GM12878 (cell line): Measurements from ENCODE around the gene NKD1. TPM values are rescaled to one million over a fixed set of nuclear protein-coding genes. Genes with fewer than 3 reads are reported as not detected.

Experiments used
- ATAC-seq: fragments of 200-7000 bp; cut with Tn5 transposase; 3 replicates; pipeline ENCODE4 v1.9.1; 2020; ENCODE audit warnings: mild to moderate bottlenecking, moderate library complexity
- BruUV-seq: library from RNA; stranded (reverse); fragments of 400-500 nt; replicated peaks from 2 replicates; lab custom pipeline; 2021; lab: Mats Ljungman, UMichigan
- CTCF ChIA-PET: fragments of 300-600 bp; sonication (Branson Sonifier 250); formaldehyde crosslinking; extraction: SDS; loops from one replicate; lab custom pipeline; 2021; ENCODE audit warnings: inconsistent platforms; lab: Yijun Ruan, JAX
- POLR2A ChIA-PET: fragments of 350-600 bp; formaldehyde crosslinking; extraction: SDS; loops from one replicate; lab custom pipeline; 2021; ENCODE audit warnings: inconsistent platforms; lab: Charles Lee
- RAD21 ChIA-PET: fragments of 300-600 bp; sonication (Branson Sonifier 250); formaldehyde crosslinking; loops from one replicate; lab custom pipeline; 2023; ENCODE audit warnings: antibody characterized with exemption; ENCODE audit not compliant: unreplicated experiment; lab: Charles Lee
- SMC1A ChIA-PET: fragments of 300-600 bp; sonication (Branson Sonifier 250); formaldehyde crosslinking; loops from one replicate; lab custom pipeline; 2023; ENCODE audit not compliant: unreplicated experiment, uncharacterized antibody; lab: Charles Lee
- DNase-seq: peaks from one replicate; pipeline ENCODE4 v3.0.0-alpha.2; 2011; ENCODE audit warnings: low read depth, low spot score
- FAIRE-seq: peaks from 3 replicates; lab custom pipeline; 2011; peaks lifted over from hg19 to GRCh38; lab: Jason Lieb, UNC
- H2AFZ ChIP-seq: 2 replicates; pipeline ENCODE4 v1.6.0; 2011; ENCODE audit warnings: low read depth, low read length, control low read depth; ENCODE audit not compliant: control insufficient read depth
- H3K27ac ChIP-seq: 2 replicates; pipeline ENCODE4 v1.5.1; 2011; ENCODE audit warnings: control low read depth; ENCODE audit not compliant: control insufficient read depth, insufficient read depth
- H3K27me3 ChIP-seq, 2 experiments: replicated peaks in 1 of 2; 2 replicates each; pipeline versions ENCODE4 v1.6.0 to v1.6.1; 2011; ENCODE audit warnings: low read length in 1 of 2; ENCODE audit not compliant: control insufficient read depth in 2 of 2, insufficient read depth in 2 of 2
- H3K36me3 ChIP-seq, 2 experiments: 2 replicates each; pipeline ENCODE4 v1.5.1; 2011; ENCODE audit warnings: low read length in 1 of 2; ENCODE audit not compliant: control insufficient read depth in 2 of 2, insufficient read depth in 2 of 2
- H3K4me1 ChIP-seq: 2 replicates; pipeline ENCODE4 v1.6.1; 2011; ENCODE audit warnings: mild to moderate bottlenecking, low read length, moderate library complexity, mixed read lengths; ENCODE audit not compliant: control insufficient read depth, insufficient read depth
- H3K4me2 ChIP-seq: 2 replicates; pipeline ENCODE4 v1.6.0; 2011; ENCODE audit warnings: control low read depth; ENCODE audit not compliant: control insufficient read depth, insufficient read depth
- H3K4me3 ChIP-seq: fragments of 200-600 bp; sonication (generic); 2 replicates; pipeline ENCODE4 v1.5.1; 2016
- H3K79me2 ChIP-seq: 2 replicates; pipeline ENCODE4 v1.6.0; 2011; ENCODE audit warnings: low read length; ENCODE audit not compliant: control insufficient read depth, insufficient read depth
- H3K9ac ChIP-seq: 2 replicates; pipeline ENCODE4 v1.8.0; 2011; ENCODE audit warnings: low read length, control low read depth, mixed read lengths; ENCODE audit not compliant: control insufficient read depth, insufficient read depth
- H3K9me3 ChIP-seq: replicated peaks from 3 replicates; pipeline ENCODE4 v1.5.1; 2011; ENCODE audit warnings: mild to moderate bottlenecking, low read length; ENCODE audit not compliant: control insufficient read depth, insufficient read depth
- H4K20me1 ChIP-seq: 2 replicates; pipeline ENCODE4 v1.6.0; 2011; ENCODE audit not compliant: control insufficient read depth, insufficient read depth
- CHD1 ChIP-seq: IDR thresholded peaks from 2 replicates; pipeline ENCODE4 v1.6.1; 2012; ENCODE audit warnings: low read depth, low read length, improper control_type of control experiment
- CTCF ChIP-seq, 3 experiments: IDR thresholded peaks in 2 of 3; conservative IDR thresholded peaks in 1 of 3; 2 replicates each; pipeline ENCODE4 v1.5.1; 2011; ENCODE audit warnings: low read depth in 3 of 3, low read length in 3 of 3, mild to moderate bottlenecking in 3 of 3, control low read depth in 2 of 3, moderate library complexity in 2 of 3, inconsistent platforms in 1 of 3, mixed read lengths in 1 of 3; ENCODE audit not compliant: control insufficient read depth in 2 of 3, insufficient read depth in 1 of 3; ENCODE audit errors: extremely low read depth in 1 of 3
- RAD21 ChIP-seq: IDR thresholded peaks from 2 replicates; pipeline ENCODE4 v1.6.1; 2011; ENCODE audit warnings: mild to moderate bottlenecking, low read depth, low read length, moderate library complexity; ENCODE audit not compliant: insufficient read depth
- RUNX3 ChIP-seq: IDR thresholded peaks from 2 replicates; pipeline ENCODE4 v1.6.1; 2012; ENCODE audit warnings: low read length, inconsistent platforms
- SMC3 ChIP-seq: IDR thresholded peaks from 2 replicates; pipeline ENCODE4 v1.6.1; 2011; ENCODE audit warnings: low read length, improper control_type of control experiment, borderline replicate concordance
- ZZZ3 ChIP-seq: IDR thresholded peaks from 2 replicates; pipeline ENCODE4 v1.6.1; 2011; ENCODE audit warnings: low read depth; ENCODE audit not compliant: control insufficient read depth, insufficient read length
- WGBS: methylation state at CpG from one replicate; pipeline ENCODE4 v1.1.6; 2016; ENCODE audit warnings: low lambda C conversion rate; ENCODE audit not compliant: insufficient replicate concordance, insufficient coverage; ENCODE audit errors: missing lambda C conversion rate; 5-methylcytosine and 5-hydroxymethylcytosine counted together
- in situ Hi-C: fragments of 300-500 bp; cut with MboI; formaldehyde crosslinking; loops from 9 replicates; pipeline ENCODE4 v1.14.3; 2018; ENCODE audit warnings: mixed read lengths
- intact Hi-C: fragments of 100-400 bp; cut with micrococcal nuclease; formaldehyde crosslinking; loops from one replicate; pipeline ENCODE4 v1.14.2; 2022; ENCODE audit not compliant: unreplicated experiment
- polyA plus RNA-seq, 11 experiments: library from polyadenylated mRNA; depleted of rRNA in 4 of 11; unstranded in 6 of 11; stranded (reverse) in 5 of 11; fragments of >200 nt; fragmentation: Nextera tagmentation in 4 of 11; fragmentation: Illumina TruSeq in 1 of 11; extraction: Ambion mirVana in 4 of 11; extraction: Trizol in 1 of 11; gene quantifications; 1 replicate in 1 of 11; 2 replicates in 10 of 11; pipeline versions ENCODE4 v1.2.1 to v1.2.3, GENCODE V29; 2011 to 2016; ENCODE audit warnings: inconsistent platforms in 2 of 11, missing spikeins in 2 of 11, low read depth in 1 of 11
- total RNA-seq, 4 experiments: library from RNA; depleted of rRNA in 3 of 4; stranded (reverse); fragments of >200 nt in 3 of 4; fragmentation: Illumina TruSeq in 1 of 4; extraction: Trizol in 1 of 4; gene quantifications; 2 replicates each; pipeline versions ENCODE4 v1.2.1 to v1.2.3, GENCODE V29; 2013 to 2021

Gene NKD1
- total and polyA plus RNA-seq, 10 of the 15 experiments (the other 5 are each of a cell fraction or from before 2014, with no cell fraction given), result under 0.01 to 0.49 (median 0.04) TPM; not detected in 2

- H3K4me2 ChIP-seq, result no peak overlapping the region
- ChIA-PET CTCF (interaction anchor here (0.7 to 20.9 kb wide), 13 partner anchors 10 to 132 kb away, joined by 3 to 636 read pairs (median 4); no protein-coding TSS in a partner anchor), SMC1A (interaction anchor here (0.6 to 24.8 kb wide), 5 partner anchors 11 to 464 kb away, joined by 3 to 600 read pairs (median 112); partner anchors contain the start of genes CYLD and NOD2), POLR2A (interaction anchor here (1.2 to 5.2 kb wide), 5 partner anchors 19 to 67 kb away, joined by 3 to 42 read pairs (median 6); no protein-coding TSS in a partner anchor), RAD21 (interaction anchor here (1.0 to 29.0 kb wide), 3 partner anchors 8 to 70 kb away, joined by 3 to 578 read pairs (median 78); partner anchors contain the start of gene CYLD)
- peaks cover 43% of the 10 kb centered on the region for H3K79me2 ChIP-seq
- no peak for FAIRE-seq
- no TSS peak for BruUV-seq
- H3K4me3 ChIP-seq, result no peak overlapping the region
- no peak overlapping the region for H2AFZ ChIP-seq
- intact Hi-C loops, result no loop called here
- H4K20me1 ChIP-seq, result no peaks in the 10 kb centered on the region
- H3K4me1 ChIP-seq, result peaks cover 12% of the 10 kb centered on the region
- 79% methylated on average over 7 of the region's 7 CpGs for WGBS
- no peak for DNase-seq
- H3K27me3 ChIP-seq, result no peaks in the 10 kb centered on the region
- in situ Hi-C loops, result no loop called here
- H3K27ac ChIP-seq, result no peak overlapping the region
- H3K36me3 ChIP-seq, result peaks cover 11 to 25% of the 10 kb centered on the region in 2 experiments
- H3K9me3 ChIP-seq, result peaks cover 15% of the 10 kb centered on the region
- H3K9ac ChIP-seq, result no peak overlapping the region
- no peak for ATAC-seq
- TF ChIP-seq SMC3, result peak; percentile 26; the same call in 1 of the 2 replicates
- TF ChIP-seq RUNX3, result no peak
- peak; percentile 34 to 64 (median 62) for TF ChIP-seq CTCF (IDR thresholded peaks at IDR 0.05 in 2 of 3, conservative IDR thresholded peaks at IDR 0.05 in 1 of 3; ENCODE audit: control insufficient read depth in 2 of 3, extremely low read depth in 1 of 3, insufficient read depth in 1 of 3, low read depth in 3 of 3, low read length in 3 of 3)
- TF ChIP-seq CHD1, result no peak
- no peak for TF ChIP-seq ZZZ3
- 0 out of 2 replicates have a peak, but pooled peaks have one; percentile 12 for TF ChIP-seq RAD21
Measured at GRCh38 chr16:50677351-50677750, 129.2 kb downstream of the NKD1 start.
